ENCODE results near the gene FHAD1.
A peak's percentile ranks its signal among the peaks of the same experiment; 100 is the strongest.

Gene FHAD1

DNA sequence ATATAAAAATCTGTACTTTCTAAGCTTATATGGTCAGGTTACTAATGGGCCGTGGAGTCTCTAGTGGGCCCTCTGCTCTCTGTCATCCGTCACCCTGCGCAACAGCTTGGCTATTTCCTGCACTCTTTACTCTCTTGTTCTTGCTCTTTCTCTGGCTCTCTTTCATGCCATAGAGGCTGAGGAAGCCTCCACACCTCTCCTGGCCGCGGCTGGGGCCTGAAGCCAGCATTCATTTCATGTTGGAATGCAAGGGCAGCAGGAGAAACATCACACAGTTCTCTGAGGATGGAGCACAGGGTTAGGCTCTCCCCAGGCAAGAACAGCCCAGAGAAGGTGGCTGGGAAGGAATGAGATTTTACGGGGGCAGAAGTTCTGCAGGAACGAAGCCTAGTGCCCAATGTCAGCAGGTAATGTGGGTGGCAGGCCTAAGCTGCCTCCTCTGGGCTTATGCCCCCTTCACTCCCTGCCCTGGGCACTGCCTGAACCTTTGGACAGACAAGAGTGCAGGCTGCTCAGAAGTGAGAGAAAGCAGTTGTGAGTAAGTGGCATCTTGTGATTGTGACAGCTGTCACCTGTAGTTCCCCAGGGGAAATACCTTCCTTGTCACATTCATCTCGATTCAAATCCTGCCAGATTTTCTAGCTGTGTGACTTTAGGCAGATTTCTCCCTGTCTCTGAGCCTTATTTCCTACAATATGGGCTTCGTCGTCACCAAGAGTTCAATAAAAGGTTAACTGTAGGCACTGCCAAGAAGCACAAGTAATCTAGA, 3.6 kb upstream of the FHAD1 start:
- intact Hi-C loops (cut with DNase I) = no loop called here
- DNase-seq = no peak

DNA sequence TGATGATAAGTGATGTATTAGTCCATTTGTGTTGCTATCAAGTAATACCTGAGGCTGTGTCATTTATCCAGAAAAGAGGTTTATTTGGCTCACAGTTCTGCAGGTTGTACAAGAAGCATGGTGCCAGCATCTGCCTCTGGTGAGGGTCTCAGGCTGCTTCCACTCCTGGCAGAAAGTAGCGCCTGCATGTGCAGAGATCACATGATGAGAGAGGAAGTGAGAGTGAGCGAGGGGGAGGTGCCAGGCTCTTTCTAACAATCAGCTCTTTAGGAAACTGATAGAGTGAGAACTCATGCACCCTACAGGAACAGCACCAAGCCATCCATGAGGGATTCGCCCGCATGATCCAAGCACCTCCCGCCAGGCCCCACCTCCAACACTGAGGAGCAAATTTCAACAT, 2.2 kb upstream of the FHAD1 start:
- intact Hi-C loops (cut with DNase I) = no loop called here
- DNase-seq = peak in 2 of 42 donors; percentile 16 to 27

DNA sequence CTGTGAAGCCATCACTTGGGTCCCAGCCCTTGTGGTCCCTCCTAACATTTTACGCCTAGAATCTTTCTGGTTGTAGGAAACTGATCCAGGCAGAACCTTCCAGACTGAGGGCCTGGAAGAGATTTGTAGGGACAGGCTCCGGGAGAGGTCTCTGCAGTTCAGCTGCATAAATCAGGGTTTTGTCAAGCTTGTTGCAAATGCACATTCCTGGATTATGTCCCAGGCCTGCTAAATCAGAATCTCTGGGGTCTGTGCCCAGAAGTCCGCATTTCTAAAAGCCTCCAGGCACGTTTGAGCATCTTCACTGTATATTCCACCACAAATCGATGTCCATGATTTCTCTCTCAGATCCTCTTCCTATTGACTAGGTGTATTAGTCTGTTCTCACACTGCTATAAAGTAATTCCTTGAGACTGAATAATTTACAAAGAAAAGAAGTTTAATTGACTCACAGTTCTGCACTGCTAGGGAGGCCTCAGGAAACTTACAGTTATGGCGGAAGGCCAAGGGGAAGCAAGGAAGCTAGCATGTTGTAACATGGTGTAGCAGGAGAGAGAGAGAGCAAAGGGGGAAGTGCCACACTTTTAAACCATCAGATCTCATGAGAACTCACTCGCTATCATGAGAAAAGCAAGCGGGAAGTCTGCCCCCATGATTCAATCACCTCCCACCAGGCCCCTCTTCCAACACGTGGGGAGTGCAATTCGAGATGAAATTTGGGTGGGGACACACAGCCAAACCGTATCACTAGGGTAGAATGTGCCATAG, 1.2 kb upstream of the FHAD1 start:
- intact Hi-C loops (cut with DNase I) = no loop called here
- DNase-seq = peak in 5 of 42 donors; percentile 11 to 38 (median 23)

DNA sequence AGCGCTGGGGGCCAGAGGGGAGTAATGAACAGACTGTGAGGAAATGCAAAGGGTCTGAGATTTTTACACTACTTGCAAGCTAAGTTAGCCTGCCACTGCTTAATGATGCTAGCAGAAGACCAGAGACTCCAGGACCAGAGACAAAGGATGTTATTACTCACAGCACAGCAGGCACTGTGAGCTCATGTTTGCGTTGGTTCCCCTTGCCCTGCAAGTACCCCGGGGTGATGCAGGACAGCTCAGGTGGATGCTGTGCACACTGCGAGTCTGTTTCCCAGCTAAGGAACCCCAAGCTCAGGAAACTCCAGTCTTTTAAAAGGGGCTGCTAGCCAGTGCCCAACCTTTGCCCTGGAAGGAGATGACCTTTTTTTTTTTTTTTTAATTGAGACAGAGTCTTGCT, 1.2 kb downstream of the FHAD1 start:
- intact Hi-C loops (cut with DNase I) = no loop called here
- DNase-seq = peak in 1 of 42 donors; percentile 5

DNA sequence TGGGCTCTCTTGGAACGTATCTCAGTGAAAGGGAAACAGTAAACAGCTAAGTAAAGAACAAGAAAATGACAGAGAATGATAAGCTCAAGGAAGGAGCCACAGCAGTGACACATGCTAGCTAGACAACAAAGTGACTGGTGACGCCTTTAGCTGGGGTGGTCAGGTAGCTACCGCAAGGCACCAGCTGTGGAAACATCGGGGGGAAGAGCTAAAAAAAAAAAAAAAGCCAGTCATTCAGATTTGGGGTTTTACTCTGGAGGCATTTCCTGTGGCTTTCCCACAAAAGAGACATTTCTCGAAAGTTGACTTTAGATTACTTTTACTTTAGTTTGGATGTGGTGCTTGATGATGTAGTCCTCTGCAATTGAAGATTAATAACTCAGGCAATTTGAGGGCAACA, 2.1 kb downstream of the FHAD1 start:
- intact Hi-C loops (cut with DNase I) = no loop called here
- DNase-seq = peak in 1 of 42 donors; percentile 32

DNA sequence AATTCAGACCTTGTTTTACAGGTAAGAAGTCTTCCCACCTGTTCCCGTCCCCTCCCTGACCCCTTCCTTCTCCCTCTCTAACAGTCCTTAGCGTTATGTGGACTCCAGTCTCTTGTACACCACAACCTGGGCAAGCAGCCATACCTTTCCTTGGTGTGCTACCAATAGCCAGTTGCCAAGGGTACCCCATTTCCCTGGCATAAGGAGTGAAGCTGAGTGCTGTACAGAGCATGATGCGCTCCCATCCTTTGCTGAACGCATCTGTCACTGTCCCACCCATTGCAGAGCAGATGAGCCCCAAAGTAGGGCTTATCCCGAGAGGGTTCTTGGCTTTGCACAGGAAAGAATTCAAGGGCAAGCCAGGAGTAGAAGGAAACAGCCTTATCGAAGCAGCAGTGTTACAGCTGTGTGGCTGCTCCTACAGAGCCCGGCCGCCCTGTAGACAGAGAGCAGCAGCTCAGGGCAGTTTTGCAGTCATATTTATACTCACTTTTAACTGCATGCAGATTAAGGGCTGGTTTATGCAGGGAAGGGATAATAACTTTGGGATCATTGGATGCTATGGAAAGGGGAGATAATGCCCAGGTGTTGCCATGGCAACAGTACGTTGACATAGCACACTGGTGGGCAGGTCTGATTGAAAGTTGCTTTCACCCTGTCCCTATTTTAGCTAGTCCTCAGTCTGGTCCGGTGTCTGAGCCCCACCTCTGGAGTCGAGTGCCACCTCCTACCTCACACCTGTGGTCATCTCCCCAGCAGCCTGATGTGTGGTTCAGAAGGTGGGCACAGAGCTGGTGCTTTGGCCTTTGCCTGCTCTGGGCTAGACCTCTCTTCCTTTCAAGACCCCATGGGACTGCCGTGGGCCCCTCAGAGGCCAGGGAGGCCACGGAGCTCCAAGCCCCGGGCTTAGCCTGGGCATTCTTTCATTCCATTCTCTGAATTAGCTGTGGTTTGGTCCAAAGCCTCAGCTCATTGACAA, 5.1 kb downstream of the FHAD1 start:
- intact Hi-C loops (cut with DNase I) = no loop called here

DNA sequence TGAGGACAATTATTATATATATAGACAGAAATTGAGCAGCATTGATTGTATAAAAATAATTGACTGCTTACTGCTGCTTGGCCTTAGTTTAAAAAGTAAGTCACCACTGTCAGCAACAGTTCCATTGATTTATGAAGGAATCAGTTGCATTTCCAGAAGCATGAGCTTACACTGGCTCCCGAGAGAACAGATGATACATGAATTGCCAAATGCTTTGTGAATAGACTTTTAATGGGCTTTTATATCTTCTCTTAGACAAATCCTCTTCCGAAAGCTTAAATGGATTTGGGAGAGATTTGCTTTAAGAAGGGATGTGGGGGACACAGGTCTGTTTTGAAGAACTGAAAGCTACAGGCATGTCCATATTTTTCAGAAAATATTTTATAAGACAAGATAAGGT, 7.5 kb downstream of the FHAD1 start:
- intact Hi-C loops (cut with DNase I) = no loop called here
- no peak for DNase-seq

More for the DNA sequence above, 5.1 kb downstream of the FHAD1 start:
- DNase-seq = peak in 1 of 42 donors; percentile 24

DNA sequence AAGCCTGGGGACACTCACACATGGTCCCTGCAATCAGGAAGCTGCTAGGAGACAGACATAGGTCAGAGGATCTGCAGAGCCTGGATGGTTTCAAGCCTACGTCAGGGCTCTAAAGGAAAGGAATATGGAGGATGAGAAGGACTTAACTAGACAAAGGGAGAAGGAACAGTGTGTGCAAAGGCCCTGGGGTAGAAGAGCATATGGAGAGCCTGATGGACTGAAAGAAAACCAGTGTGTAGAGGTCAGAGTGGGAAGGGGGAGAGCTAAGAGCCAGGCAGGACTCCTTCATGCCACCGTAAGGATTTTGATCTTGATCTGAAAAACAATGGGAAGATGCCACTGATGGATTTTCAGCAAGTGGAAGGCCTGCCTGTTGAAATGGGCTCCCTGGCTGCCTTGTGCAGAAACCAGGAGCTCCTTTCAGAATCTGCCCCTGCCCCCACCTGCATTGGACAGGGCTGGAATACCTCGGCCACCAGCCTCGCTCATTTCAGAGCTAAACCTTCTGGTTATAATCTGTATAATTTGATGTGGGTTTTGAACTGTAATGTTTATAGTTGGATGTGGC, 8.6 kb downstream of the FHAD1 start:
- DNase-seq = peak in 1 of 42 donors; percentile 7
- intact Hi-C loops (cut with DNase I) = no loop called here

DNA sequence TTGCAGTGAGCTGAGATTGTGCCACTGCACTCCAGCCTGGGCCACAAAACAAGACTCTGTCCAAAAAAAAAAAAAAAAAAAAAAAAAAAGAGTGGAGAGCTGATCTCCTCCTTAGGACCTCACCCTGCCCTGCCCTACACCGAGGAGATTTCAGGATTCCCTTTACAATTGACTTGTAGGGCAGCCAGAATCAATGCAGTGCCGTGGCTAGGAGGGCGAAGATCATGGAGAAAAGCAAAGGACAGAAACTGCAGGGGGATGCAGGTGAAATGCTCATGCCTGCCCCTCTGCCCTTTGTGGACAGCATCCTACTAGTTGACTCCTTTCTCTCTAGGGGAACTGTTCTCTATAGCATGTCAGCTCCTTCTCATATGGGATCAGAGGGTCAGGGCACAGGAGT, 9.6 kb downstream of the FHAD1 start:
- DNase-seq = peak in 1 of 42 donors; percentile 16
- intact Hi-C loops (cut with DNase I) = no loop called here

DNA sequence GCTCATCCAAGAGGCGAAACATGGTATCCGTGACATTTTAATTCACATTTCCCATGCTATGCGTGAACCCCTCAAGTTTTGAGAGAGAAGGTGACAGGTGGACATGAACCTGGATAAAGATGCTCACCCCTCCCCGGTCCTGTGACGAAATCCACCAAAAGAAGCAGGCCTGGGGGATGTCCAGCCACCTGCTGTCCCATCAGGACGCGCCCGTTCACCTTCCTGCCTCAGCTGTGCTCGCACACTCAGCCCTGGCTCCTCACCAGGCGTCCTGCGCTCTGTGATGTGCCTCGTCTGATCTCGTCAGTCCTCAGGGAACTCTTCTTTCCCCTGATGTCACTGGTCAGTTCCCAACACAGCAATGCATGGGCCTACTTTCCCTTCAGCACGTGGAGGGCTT, 10.3 kb downstream of the FHAD1 start:
- intact Hi-C loops (cut with DNase I) = no loop called here
- DNase-seq = peak in 1 of 42 donors; percentile 5

DNA sequence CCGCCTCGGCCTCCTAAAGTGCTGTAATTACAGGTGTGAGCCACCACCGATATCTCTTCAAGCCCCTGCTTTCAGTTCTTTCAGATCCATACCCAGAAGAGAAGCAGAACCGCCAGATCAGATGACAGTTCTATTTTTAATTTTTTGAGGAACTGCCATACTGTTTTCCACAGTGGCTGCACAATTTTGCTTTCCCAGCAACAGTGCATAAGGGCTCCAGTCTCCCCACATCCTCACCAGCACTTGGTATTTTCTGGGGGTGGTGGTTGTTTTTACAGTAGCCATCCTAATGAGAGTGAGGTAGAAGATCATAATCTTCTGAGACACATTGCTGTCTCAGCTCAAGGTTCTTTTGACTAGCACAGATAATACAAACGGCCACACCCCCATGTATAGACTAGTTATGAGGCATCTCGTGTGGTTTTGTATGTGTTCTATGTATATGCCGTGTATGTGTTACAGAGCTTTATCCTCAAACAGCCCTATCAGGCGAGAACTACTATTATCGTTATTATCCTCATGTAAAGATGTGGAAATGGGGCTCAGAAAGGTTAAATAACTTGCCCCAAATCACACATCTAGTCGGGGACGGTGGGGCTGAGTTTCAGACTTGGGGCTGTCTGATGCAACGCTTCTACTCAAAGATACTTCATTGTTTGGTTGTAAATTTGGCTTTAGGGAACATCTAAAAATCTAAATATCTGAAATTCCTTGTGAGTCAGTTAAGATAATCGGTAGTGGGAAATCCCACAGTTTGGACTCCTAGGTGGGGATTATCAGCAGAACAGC, 12.0 kb downstream of the FHAD1 start:
- intact Hi-C loops (cut with DNase I) = no loop called here
- peak in 3 of 42 donors; percentile 24 to 36 (median 25) for DNase-seq

DNA sequence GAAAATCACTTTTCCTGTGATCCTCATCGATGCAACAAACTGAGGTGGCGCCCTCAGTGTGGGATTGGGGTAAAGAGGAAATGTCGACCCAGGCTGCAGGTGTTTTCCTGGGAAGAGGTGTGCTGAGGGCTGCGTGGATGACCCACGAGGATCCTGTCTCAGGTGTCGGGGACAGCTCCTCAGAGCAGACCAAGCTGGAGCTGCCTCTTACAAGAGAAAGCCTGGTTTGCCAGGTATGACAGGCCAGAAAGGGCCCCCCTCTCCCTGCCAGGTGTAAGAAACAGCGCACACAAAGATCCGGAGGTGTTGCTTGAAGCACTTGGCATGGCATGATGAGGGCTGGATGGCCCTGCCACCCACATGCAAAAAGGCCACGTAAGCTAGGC, 12.6 kb downstream of the FHAD1 start:
- peak in 1 of 42 donors; percentile 29 for DNase-seq
- intact Hi-C loops (cut with DNase I) = no loop called here

DNA sequence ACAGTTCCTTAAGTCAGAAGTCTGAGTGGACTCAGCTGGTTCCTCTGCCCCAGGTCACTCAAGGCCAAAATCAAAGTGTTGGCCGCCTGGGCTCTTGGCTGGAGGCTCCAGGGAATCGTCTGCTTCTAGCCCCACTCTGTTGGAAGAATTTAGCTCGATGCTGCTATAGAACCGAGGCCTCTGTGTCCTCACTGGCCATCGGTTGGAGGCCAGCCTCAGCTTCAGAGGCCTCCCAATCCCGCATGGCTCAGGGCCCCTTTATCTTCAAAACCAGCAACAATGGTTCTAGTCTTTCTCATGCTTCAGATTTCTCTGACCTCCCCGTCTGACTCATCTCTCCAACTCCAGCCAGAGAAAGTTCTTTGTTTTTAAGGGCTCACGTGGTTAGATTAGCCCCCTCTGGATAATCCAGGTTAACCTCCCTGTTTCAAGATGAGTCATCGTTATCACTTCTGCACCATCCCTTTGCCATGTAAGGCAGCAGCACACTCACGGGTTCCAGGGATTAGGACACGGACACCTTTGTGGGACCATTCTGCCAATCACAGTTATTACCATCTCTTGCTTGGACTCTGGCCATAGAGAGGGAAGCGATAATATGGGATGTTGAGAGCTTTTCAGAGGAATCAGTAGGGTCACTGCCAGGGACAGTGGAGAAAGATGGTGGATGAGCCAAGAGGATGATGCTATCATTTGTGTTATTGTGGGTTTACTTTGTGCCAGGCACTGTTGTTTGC, 13.6 kb downstream of the FHAD1 start:
- DNase-seq = peak in 3 of 42 donors; percentile 17 to 33 (median 29)
- intact Hi-C loops (cut with DNase I) = no loop called here

DNA sequence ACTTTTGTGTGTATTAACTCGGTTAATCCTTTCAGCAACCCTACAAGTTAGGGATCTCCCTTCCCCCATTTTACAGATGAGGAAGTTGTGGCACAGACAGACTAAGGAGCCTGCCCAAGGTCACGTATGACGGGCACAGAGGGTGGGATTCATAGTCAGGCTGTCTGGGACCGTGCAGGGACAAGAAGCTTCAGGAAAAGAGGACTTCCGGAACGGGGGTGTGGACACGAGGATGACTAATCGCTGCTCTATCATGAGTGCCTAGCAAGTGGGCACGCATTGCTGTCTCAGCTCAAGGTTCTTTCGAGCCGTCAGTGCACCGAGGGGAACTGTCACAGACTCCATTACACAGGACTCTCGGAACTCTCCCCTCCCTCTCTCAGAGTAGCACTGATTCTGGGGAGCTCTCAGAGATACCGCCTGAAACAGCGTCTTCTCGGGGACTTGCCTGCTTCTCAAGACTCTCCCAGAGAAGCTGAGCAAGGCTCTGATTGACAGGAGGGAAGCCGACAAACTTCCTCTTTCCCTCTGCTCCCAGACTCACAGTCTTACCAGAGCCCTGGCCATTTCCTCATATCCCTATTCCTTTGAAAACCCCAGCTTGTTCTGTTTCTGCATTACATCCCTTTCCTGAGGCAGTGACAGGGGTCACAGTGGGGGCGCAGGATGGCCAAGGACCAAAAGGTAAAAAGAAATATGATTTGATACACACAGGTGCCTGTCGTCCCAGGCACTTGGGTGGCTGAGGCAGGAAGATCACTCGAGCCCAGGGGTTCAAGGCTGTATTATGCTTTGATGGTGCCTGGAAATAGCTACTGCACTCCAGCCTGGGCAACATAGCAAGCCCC, 14.4 kb downstream of the FHAD1 start:
- peak in 15 of 42 donors; percentile 21 to 52 (median 29) for DNase-seq
- intact Hi-C loops (cut with DNase I) = no loop called here

DNA sequence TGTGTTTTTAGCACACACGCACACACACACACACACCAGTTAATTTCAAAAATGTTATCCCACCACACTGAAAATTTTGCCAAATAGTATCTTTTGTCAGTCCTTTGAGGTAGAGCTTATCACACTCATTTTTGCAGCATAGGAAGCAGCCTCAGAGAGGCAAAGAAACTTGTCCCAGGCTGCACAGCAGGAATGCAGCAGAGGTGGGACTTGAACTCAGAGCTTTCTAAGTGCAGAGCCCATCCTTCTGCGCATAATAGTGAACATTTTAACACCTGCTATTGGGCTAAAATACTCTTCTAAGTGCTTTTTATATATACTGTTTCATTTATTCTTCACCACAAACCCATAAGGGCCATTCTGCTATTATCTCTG, 15.0 kb downstream of the FHAD1 start:
- DNase-seq = no peak
- intact Hi-C loops (cut with DNase I) = no loop called here

DNA sequence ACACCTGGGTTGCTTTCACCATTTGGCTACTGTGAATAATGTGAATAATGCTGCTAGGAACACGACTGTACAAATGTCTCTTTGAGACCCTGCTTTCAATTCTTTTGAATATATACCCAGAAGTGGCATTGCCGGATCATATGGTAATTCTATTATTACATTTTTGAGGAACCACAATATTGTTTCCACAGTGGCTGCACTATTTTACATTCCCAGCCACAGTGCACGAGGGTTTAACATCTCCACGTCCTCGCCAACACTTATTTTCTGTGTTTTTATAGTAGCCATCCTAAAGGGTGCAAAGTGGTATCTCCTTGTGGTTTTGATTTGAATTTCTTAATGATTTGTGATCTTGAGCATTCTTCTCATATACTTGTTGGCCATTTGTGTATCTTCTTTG, 15.7 kb downstream of the FHAD1 start:
- intact Hi-C loops (cut with DNase I) = no loop called here
- DNase-seq = no peak

DNA sequence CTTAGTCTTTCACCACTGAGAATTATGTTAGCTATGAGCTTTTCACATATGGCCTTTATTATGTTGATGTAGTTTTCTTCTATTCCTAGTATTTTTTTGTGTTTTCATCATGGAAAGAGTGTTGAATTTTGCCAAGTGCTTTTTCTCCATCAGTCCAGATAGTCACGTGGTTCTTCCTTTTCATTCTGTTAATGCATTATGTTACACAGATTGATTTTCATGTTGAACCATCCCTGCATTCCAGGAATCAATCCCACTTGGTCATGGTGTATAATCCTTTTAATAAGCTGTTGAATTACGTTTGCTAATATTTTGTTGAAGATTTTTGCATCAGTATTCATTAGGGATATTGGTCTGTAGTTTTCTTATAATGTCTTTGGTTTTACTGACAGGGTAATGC, 17.7 kb downstream of the FHAD1 start:
- DNase-seq = no peak
- intact Hi-C loops (cut with DNase I) = no loop called here

Data from head of caudate nucleus (tissue), 42 donors.